Activated CD8-positive, alpha-beta T cell treated with anti-CD3 and anti-CD28 coated beads for 36 hours (primary cell): ENCODE measurements around the gene FCSK. TPM values are rescaled to one million over a fixed set of nuclear protein-coding genes. Genes with fewer than 3 reads are reported as not detected.

ENCODE experiments used
- ATAC-seq: fragments of 200-7000 bp; cut with Tn5 transposase; one replicate; pipeline ENCODE4 v1.10.0; 2021; ENCODE audit warnings: mild to moderate bottlenecking, moderate library complexity
- CTCF ChIA-PET: fragments of 350-600 bp; sonication (Branson Sonifier 250); formaldehyde crosslinking; loops from one replicate; lab custom pipeline; 2021; ENCODE audit warnings: antibody characterized with exemption; lab: Charles Lee
- POLR2A ChIA-PET: fragments of 350-600 bp; sonication (Branson Sonifier 250); formaldehyde crosslinking; loops from one replicate; lab custom pipeline; 2021; ENCODE audit warnings: antibody characterized with exemption; lab: Charles Lee
- DNase-seq: peaks from one replicate; pipeline ENCODE4 v3.0.0-alpha.2; 2020
- H3K27ac Mint-ChIP-seq: one replicate; pipeline ENCODE4 v1.8.0; 2021; ENCODE audit warnings: mild to moderate bottlenecking, mixed read lengths
- H3K27me3 Mint-ChIP-seq: one replicate; pipeline ENCODE4 v1.8.0; 2021; ENCODE audit warnings: mixed read lengths
- H3K36me3 Mint-ChIP-seq: one replicate; pipeline ENCODE4 v1.8.0; 2021; ENCODE audit warnings: low read depth, mixed read lengths
- H3K4me1 Mint-ChIP-seq: one replicate; pipeline ENCODE4 v1.8.0; 2021; ENCODE audit warnings: low read depth, mixed read lengths
- H3K4me3 Mint-ChIP-seq: one replicate; pipeline ENCODE4 v1.8.0; 2021; ENCODE audit warnings: mild to moderate bottlenecking, moderate library complexity, mixed read lengths
- H3K9me3 Mint-ChIP-seq: one replicate; pipeline ENCODE4 v1.8.0; 2021; ENCODE audit warnings: mixed read lengths
- intact Hi-C: fragments of 100-400 bp; cut with micrococcal nuclease; formaldehyde crosslinking; loops from one replicate; pipeline ENCODE4 v1.10.0; 2022
- total RNA-seq, 2 experiments: library from RNA; stranded (reverse); gene quantifications; one replicate each; pipeline ENCODE4 v1.2.3, GENCODE V29; 2021
- TF ChIP-seq, protein P1 (sequence below): fragments of 200-600 bp; IDR thresholded peaks from one replicate; pipeline ENCODE4 v1.8.0; 2022; ENCODE audit warnings: antibody characterized with exemption, mild to moderate bottlenecking

The FCSK gene
- total RNA-seq, 2 experiments from 2014 or later, result 11.0 to 11.1 TPM

DNA sequence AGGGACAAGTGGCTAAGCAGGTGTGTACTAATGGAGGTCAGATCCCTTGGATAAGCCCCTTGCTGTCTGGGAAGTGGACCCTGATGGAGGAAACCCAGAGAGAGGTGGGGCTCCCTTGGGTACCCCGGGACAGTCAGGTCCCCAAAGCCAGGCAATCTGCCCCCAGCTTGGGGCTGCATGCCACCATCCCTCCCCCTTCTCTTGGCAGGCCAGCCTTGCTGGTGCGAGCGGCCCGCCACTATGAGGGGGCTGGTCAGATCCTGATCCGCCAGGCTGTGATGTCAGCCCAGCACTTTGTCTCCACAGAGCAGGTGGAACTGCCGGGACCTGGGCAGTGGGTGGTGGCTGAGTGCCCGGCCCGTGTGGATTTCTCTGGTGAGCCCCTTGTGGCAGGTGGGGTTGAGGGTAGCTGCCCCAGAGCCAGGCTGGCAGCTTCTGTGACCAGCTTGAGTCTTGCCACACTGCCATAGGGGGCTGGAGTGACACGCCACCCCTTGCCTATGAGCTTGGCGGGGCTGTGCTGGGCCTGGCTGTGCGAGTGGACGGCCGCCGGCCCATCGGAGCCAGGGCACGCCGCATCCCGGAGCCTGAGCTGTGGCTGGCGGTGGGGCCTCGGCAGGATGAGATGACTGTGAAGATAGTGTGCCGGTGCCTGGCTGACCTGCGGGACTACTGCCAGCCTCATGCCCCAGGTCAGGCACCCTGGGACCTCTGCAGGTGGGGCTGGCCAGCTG lies 20.1 kb downstream of the FCSK start:
- Mint-ChIP-seq H3K27ac (no peak overlapping the region), H3K4me1 (peaks cover 29% of the 10 kb centered on the region), H3K4me3 (no peak overlapping the region), H3K27me3 (no peaks in the 10 kb centered on the region), H3K9me3 (no peaks in the 10 kb centered on the region), H3K36me3 (peaks cover 3% of the 10 kb centered on the region)
- ChIA-PET POLR2A (interaction anchor here (2.0 kb wide), 1 partner anchor 20 kb away, joined by 7 read pairs; the partner anchor contains the start of gene FCSK), CTCF (no interaction called here)
- ATAC-seq, result no peak
- TF ChIP-seq, protein P1, sequence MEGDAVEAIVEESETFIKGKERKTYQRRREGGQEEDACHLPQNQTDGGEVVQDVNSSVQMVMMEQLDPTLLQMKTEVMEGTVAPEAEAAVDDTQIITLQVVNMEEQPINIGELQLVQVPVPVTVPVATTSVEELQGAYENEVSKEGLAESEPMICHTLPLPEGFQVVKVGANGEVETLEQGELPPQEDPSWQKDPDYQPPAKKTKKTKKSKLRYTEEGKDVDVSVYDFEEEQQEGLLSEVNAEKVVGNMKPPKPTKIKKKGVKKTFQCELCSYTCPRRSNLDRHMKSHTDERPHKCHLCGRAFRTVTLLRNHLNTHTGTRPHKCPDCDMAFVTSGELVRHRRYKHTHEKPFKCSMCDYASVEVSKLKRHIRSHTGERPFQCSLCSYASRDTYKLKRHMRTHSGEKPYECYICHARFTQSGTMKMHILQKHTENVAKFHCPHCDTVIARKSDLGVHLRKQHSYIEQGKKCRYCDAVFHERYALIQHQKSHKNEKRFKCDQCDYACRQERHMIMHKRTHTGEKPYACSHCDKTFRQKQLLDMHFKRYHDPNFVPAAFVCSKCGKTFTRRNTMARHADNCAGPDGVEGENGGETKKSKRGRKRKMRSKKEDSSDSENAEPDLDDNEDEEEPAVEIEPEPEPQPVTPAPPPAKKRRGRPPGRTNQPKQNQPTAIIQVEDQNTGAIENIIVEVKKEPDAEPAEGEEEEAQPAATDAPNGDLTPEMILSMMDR, result no peak
- intact Hi-C loops, result loop anchor here (5.0 kb wide), 1 partner anchor 82 kb away; no protein-coding TSS in a partner anchor
- no peak for DNase-seq

DNA sequence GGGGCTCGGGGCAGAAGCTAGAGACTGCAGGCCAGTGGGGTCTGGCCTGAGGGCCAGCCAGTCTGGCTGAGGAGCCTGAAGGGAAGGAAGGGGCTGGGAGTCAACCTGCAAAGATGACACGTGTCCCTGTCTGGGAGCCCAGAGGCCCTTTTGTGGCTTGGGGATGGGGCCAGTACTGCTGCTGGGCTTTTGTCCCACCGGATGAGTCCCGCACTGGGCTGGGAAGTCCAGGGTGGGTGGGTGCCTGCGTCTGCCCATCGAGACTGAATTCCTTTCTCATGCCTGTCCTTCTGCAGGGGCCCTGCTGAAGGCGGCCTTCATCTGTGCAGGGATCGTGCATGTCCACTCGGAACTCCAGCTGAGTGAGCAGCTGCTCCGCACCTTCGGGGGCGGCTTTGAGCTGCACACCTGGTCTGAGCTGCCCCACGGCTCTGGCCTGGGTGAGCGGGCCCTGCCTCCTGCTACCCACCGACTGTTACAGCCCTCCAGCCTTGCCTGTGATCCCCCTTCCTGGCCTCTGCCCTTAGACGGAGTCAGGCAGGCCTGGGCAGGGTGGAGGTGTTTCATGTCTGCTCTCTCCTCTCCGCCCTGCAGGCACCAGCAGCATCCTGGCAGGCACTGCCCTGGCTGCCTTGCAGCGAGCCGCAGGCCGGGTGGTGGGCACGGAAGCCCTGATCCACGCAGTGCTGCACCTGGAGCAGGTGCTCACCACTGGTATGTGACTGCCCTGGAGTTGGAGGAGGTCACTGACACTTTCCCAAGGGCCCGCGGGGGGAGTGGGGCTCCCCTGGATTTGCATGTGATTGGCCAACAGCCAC lies 20.9 kb downstream of the FCSK start:
- ChIA-PET CTCF (interaction anchor here (1.3 kb wide), 1 partner anchor 95 kb away, joined by 3 read pairs; no protein-coding TSS in a partner anchor), POLR2A (interaction anchor here (1.2 to 2.0 kb wide), 2 partner anchors 21 to 73 kb away, joined by 5 to 7 read pairs; partner anchors contain the start of gene FCSK)
- Mint-ChIP-seq H3K36me3 (peaks cover 3% of the 10 kb centered on the region), H3K9me3 (no peaks in the 10 kb centered on the region), H3K27ac (peak overlapping the region; percentile 55), H3K4me3 (no peak overlapping the region), H3K4me1 (peaks cover 29% of the 10 kb centered on the region), H3K27me3 (no peaks in the 10 kb centered on the region)
- intact Hi-C loops, result loop anchor here (5.0 kb wide), 1 partner anchor 83 kb away; no protein-coding TSS in a partner anchor
- ATAC-seq (no peak), DNase-seq (no peak)
- TF ChIP-seq, protein P1, result no peak

DNA sequence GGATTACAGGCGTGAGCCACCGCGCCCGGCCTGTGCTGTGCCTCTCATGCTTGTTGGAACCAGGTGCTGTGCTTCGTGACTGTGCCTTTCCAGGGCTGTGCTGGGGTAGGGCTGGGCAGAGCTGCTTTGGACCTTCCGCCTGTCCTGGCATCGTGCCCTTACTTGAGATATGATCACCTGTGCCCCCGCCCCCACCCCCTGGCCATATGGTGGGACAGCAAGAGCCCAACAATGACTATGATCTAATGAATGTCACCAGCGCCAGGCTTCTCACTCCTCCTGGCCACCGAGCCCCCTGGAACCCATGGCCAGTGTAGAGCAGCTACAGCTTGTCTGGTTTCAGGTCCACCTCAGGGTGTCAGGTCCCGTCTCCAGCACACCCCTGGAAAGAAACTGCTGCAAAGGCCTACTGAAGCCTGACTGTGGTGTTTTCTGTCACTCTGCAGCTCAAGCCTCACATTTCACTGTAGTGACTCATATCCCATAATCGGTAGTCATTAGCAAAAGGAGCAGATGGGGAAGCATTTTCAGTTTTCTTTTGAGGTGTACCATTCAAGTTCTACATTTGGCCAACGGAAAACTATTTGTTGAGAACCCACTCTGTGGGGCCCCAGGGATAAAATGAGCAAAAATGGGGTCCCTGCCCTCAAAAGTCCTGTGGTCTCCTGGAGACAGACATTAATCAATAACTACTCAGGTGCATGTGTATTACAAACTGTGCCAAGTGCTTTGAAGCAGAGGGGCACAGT lies 22.1 kb downstream of the FCSK start:
- peak; percentile 77 for DNase-seq
- TF ChIP-seq, protein P1, result no peak
- H3K36me3 Mint-ChIP-seq, result peaks cover 3% of the 10 kb centered on the region
- CTCF ChIA-PET, result interaction anchor here (1.0 to 2.0 kb wide), 5 partner anchors 14 to 107 kb away, joined by 3 to 7 read pairs (median 3); no protein-coding TSS in a partner anchor
- peaks cover 29% of the 10 kb centered on the region for H3K4me1 Mint-ChIP-seq
- no peaks in the 10 kb centered on the region for H3K27me3 Mint-ChIP-seq
- POLR2A ChIA-PET, result interaction anchor here (0.8 to 3.5 kb wide), 8 partner anchors 13 to 188 kb away, joined by 3 to 27 read pairs (median 4); partner anchors contain the start of genes COG4, DDX19A, FCSK and SF3B3
- peak; percentile 96 for ATAC-seq
- H3K27ac Mint-ChIP-seq, result peak overlapping the region; percentile 92
- peak overlapping the region; percentile 27 for H3K4me3 Mint-ChIP-seq
- intact Hi-C loops, result loop anchor here (5.0 kb wide), 1 partner anchor 84 kb away; no protein-coding TSS in a partner anchor
- no peaks in the 10 kb centered on the region for H3K9me3 Mint-ChIP-seq

DNA sequence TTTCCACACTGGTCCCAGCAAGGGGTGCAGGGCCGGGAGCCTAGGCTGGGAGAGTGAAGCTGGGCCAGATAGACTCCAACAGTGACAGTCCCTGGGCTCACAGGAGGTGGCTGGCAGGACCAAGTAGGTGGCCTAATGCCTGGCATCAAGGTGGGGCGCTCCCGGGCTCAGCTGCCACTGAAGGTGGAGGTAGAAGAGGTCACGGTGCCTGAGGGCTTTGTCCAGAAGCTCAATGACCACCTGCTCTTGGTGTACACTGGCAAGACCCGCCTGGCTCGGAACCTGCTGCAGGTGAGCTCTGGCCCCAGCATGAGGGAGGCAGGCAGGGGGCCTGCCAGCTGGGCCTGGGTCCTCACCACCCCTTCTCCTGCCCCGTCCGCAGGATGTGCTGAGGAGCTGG lies 23.8 kb downstream of the FCSK start:
- no peak overlapping the region for H3K4me3 Mint-ChIP-seq
- intact Hi-C loops, result loop anchor here (5.0 kb wide), 1 partner anchor 86 kb away; no protein-coding TSS in a partner anchor
- no peak for DNase-seq
- H3K9me3 Mint-ChIP-seq, result no peaks in the 10 kb centered on the region
- H3K36me3 Mint-ChIP-seq, result peaks cover 3% of the 10 kb centered on the region
- no peak for ATAC-seq
- H3K4me1 Mint-ChIP-seq, result peaks cover 29% of the 10 kb centered on the region
- peak overlapping the region; percentile 92 for H3K27ac Mint-ChIP-seq
- ChIA-PET POLR2A (interaction anchor here (0.5 to 3.5 kb wide), 10 partner anchors 10 to 131 kb away, joined by 3 to 27 read pairs (median 5); partner anchors contain the start of genes COG4, DDX19A and ST3GAL2), CTCF (interaction anchor here (0.9 to 2.0 kb wide), 4 partner anchors 14 to 128 kb away, joined by 3 to 7 read pairs (median 4); no protein-coding TSS in a partner anchor)
- no peaks in the 10 kb centered on the region for H3K27me3 Mint-ChIP-seq
- TF ChIP-seq, protein P1, result no peak
